ENCODE data around the gene PFKFB2. TPM values are rescaled to one million over a fixed set of nuclear protein-coding genes. Genes with fewer than 3 reads are reported as not detected.

PFKFB2 gene
- total and polyA plus RNA-seq, 2 of the 8 experiments (the other 6 are each of a cell fraction or from before 2014, with no cell fraction given), result 6.7 to 19.1 TPM

GRCh38 chr1:207101720-207102119, 48.6 kb downstream of the PFKFB2 start (continued):
- no peak for TF ChIP-seq MAFK (IDR thresholded peaks at IDR 0.05; ENCODE audit: low read depth, low read length)
- TF ChIP-seq CHD7 (IDR thresholded peaks at IDR 0.05; ENCODE audit: insufficient replicate concordance, low read length), result no peak
- TF ChIP-seq CTBP2 (IDR thresholded peaks at IDR 0.05; ENCODE audit: borderline replicate concordance, insufficient read depth, insufficient read length, low read length), result no peak
- TF ChIP-seq GTF2F1 (IDR thresholded peaks at IDR 0.05; ENCODE audit: borderline replicate concordance, low read depth, low read length), result no peak
- no peak for TF ChIP-seq NRF1 (IDR thresholded peaks at IDR 0.05; ENCODE audit: low read depth, low read length)

Data from H1 (cell line).